ENCODE data around the gene GAL3ST1.
A peak's percentile ranks its signal among the peaks of the same experiment; 100 is the strongest.
"Not testable (repeated sequence)": the region's sequence is repeated elsewhere in the genome, so short reads cannot be mapped to it uniquely, and the experiment has no call there.

Gene GAL3ST1

DNA sequence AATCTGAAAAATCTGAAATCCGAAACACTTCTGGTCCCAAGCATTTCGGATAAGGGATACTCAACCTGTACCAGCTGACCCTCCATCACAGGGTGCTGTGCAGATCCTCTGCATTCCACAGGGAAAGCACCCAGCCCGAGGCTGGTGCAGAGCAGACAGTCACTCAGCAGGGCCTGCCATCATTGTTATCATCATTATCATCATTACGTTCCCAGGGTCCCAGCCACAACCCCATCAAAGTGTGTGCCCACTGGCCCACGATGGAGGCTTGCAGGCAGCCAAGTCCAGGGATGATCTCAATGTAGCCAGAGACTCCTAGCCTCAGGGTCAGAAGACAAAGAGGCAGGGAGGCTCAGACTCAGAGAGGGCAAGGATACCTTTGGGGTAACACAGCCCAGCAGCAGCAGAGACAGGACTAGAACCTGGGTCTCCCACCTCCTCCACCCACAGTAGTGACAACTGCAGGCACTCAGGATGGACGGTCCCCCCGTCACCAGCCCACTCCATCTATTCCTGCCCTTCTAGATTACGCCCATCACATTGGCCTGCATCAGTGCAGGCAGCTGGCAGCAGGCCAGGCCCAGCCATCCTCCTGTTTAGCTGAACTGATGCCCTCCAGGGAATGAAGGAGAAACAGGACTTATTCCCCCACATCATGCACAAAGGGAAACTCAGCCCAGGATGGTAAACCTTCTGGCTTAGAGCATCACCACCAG, 10.3 kb downstream of the GAL3ST1 start:
- DNase-seq, result no peak

DNA sequence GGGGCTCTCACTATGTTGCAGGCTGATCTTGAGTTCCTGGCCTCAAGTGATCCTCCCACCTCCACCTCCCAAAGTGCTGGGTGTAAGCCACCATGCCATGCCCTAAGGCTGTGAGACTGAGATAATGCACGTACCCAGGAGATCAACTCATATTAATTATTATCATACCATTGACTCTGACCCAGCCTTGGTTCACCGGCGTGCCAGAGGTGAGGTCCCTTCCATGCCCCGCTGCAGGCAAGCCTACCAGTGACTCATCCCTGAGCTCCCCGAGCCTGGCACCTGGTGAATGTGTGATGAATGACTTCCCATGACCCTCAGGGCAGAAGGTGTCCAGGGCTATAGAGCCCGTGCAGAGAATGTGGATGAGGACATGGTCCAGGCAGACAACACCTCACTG, 12.1 kb downstream of the GAL3ST1 start:
- DNase-seq, result no peak

DNA sequence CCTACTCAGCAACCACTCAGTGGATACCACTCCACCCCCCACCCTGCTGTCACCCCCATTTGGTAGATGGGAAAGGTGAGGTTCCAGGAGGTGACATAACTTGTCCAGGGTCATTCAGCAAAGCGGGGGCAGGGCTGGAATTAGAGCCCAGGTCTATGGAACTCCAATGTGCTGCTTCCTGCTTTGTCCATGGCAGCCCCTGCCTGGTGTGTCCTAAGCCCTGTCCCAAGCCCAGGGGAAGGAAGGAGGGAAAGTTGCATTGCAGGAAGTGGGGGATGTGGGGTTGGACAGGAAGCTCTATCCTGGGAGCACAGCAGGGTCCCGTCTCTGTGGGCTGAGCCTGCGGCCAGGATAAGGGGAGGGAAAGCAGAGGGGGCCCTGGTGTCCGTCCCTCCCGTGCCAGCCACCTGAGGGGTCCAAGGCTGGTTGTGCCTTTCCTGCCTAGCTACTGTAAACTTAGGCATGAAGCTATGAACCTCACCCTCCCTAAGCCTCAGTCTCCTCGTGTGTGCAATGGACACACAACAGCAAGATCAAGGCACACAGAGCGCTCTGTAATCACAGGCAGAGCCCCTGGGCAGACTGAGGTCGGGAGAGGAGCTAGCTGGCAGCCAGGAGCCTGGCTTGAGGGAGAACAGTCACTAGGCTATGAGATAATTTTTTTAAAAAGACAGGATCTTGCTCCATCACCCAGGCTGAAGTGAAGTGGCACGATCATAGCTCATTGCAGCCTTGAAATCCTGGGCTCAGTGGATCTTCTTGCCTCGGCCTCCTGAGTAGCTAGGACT, 12.9 kb downstream of the GAL3ST1 start:
- no peak for DNase-seq

DNA sequence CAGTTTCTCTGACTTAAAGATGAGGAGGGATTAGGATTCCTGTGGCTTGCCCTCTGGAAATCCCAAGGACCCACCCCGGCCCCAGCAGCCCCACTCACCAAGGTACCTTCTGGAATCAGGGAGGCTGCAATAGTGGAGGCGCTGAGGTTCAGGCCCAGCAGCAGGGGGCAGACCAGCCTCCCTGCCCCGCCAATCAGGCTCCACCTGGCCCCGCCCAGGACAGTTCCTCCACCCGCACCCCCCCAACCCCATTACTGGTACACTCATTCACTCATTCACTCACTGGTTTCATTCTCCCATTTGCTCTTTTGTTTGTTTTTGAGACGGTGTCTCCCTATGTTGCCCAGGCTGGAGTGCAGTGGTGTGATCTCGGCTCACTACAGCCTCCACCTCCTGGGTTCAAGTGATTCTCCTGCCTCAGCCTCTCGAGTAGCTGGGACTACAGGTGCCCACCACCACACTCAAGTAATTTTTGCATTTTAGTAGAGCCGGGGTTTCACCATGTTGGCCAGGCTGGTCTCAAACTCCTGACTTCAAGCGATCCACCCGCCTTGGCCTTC, 13.7 kb downstream of the GAL3ST1 start:
- not testable (repeated sequence) for DNase-seq

DNA sequence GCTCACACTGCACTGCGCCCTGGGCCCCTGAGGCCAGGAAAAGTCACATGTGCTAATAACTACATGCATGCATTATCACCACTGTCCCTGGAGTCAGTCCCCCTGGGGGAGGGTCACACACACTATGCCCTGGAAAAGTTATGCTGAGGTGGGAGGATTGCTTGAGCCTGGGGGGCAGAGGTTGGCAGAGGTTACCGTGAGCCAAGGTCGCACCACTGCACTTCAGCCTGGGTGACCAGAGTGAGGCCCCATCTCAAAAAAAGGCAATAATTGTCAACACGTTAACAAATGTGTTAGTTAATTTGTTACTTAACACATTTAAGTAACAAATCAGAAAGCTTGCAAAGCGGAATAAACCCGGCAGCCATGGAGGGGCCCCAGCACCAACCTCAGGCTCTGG, 14.6 kb downstream of the GAL3ST1 start:
- DNase-seq, result no peak

- no peak for DNase-seq
These were observed 17.2 kb downstream of the GAL3ST1 start for GRCh38 chr22:30557243-30557642.

- DNase-seq, result peak; percentile 6
These were observed 18.1 kb downstream of the GAL3ST1 start for GRCh38 chr22:30556388-30556787.

- DNase-seq, result peak; percentile 2
These were observed 18.9 kb downstream of the GAL3ST1 start for GRCh38 chr22:30555282-30556210.

DNA sequence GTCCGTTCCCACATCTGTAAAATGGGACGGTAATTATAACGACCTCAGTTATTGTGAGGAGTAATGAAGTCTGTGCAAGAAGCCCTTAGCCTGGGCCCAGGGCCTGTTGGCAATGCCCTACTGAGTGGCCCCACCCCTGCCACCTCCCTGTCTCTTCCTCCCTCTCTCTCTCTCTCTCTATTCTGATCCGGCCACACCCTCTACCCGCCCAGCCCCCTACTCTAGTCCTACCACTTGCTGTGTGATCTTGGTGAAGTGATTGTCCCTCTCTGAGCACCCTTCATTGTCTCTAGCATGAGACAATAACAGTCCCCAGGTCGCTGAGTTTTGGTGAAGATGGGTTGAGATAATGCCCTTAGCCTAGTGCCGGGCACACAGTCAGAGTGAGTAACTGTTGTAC, 20.5 kb downstream of the GAL3ST1 start:
- DNase-seq, result no peak

- no peak for DNase-seq
These were observed 21.7 kb downstream of the GAL3ST1 start for GRCh38 chr22:30552719-30553118.

- not testable (repeated sequence) for DNase-seq
These were observed 22.7 kb downstream of the GAL3ST1 start for GRCh38 chr22:30551813-30552212.

DNA sequence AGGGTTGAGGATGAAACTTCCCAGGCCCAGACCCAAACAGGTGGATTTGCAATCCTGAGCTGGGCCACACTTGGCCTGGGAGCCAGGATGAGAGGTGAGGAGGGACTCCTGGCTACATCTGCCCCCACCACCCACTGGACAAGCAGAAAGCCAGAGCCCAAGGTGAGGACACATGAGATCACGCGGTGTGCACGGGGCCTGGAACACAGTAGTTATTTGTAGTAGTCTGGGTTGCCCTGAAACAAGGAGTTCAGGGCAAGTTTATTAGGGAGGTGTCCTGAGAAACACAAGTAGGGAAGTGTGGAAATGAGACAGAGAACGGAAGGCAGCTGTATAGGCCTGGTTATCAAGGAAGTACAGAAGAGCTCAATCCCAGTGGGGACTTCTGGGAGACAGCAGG, 27.3 kb downstream of the GAL3ST1 start:
- DNase-seq, result no peak

- DNase-seq, result no peak
These were observed 27.8 kb downstream of the GAL3ST1 start, which contains the start of gene SEC14L6 for GRCh38 chr22:30546616-30547015. SEC14L6 (minus strand) TSS chr22:30546741; CDS start chr22:30546682, 59 bp downstream.

GRCh38 chr22:30542811-30543188, 31.7 kb downstream of the GAL3ST1 start:
- no peak for DNase-seq

GRCh38 chr22:30541961-30542810, 32.3 kb downstream of the GAL3ST1 start:
- peak; percentile 28 for DNase-seq

DNA sequence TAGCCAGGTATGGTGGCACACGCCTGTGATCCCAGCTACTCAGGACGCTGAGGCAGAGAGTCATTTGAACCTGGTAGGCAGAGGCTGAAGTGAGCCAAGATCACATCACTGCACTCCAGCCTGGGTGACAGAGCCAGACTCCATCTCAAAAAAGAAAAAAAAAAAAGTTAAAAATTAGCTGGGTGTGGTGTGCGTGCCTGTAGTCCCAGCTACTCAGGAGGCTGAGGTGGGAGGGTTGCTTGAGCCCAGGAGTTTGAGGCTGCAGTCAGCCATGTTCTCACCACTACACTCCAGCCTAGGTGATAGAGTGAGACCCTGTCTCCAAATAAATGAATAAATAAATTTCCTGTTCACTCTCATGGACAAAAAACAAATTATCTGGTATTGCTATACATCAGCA, 33.0 kb downstream of the GAL3ST1 start:
- DNase-seq, result not testable (repeated sequence)

DNA sequence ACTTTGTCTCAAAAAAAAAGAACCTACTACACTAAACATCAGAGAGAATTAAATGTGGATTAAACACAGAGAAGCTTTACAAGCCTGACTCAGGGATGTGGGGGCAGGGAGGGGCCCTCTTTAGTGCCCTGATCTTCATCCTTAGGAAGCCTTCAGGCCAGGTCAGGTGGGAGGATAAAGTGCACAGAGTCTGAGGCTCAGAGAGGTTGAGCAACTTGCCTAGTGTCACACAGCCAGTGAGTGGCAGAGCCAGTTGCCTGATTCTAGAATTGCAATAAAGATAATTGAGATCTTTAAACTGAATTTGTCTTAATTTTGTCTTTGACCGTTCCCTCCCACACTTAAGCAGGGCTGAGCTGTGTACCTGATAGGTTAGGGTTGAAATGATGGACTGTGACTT, 35.1 kb downstream of the GAL3ST1 start:
- no peak for DNase-seq

DNA sequence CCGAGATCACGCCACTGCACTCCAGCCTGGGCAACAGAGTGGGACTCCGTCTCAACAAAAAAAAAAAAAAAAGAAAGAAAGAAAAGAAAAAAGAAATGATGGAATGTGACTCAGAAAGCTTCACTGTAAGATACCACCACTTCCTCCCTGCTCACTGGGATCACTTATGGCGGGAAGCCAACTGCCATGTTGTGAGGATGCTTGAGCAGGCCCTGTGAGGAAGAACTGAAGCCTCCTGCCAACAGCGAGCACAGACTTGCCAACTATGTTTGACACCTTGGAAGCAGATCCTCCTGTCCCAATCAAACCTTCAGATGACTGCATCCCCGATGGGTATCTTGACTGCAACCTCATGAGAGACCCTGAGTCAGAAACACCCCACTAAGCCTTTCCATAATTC, 36.2 kb downstream of the GAL3ST1 start:
- no peak for DNase-seq

DNA sequence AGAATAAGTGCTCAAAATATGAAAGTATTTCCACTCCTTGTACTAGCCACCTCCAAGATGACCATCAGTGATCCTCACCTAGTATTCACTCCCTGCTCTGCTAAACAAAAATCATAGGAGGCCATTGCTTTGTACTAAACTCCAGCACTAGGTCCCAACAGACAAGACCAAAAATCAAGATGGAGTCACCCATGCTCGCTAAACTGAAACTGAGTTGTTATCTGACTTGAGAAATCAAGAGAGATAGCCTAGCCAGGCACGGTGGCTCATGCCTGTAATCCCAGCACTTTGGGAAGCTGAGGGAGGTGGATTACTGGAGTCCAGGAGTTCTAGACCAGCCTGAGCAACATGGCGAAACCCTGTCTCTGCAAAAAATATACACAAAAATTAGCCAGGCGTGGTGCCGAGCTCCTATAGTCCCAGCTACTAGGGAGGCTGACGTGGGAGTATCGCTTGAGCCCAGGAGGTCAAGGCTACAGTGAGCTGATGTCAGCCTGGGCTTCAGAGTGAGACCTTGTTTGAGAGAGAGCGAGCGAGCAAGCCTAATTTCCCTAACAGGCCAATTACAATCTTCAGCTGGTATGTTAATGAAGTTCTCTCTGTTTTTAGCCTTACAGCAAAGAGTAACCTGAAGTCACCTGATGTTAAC, 37.3 kb downstream of the GAL3ST1 start:
- DNase-seq, result no peak

GRCh38 chr22:30535182-30535581, 39.3 kb downstream of the GAL3ST1 start:
- DNase-seq, result no peak
